NCI-H1436 treated with DMSO at 0.1 percent for 48 hours (cell line): ENCODE data around the gene ADAMTS2.
"Not testable (repeated sequence)": the region's sequence is repeated elsewhere in the genome, so short reads cannot be mapped to it uniquely, and the experiment has no call there.

Experiments used
- DNase-seq: peaks from one replicate; lab custom pipeline; 2025; lab: John Stamatoyannopoulos, UW

Gene ADAMTS2

DNA sequence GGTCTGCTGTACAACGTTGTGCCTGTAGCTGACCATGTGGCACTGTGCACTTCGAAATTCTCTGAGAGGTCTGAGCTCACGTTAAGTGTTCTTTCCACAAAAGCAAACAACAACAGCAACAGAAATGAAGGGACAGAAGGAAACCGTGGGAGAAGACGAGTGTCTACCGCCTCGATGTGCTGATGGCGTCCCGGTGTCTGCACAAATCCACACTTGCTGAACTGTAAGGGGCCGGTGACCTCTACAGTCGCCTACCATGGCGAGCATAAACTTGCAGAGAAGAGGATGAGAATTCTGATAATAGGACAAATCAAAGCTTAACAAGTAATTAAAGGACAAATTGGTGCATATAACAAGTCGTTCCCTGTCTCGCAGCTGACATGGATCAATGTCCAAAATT, 114.0 kb downstream of the ADAMTS2 start:
- no peak for DNase-seq

GRCh38 chr5:179230061-179230461, 115.2 kb downstream of the ADAMTS2 start:
- no peak for DNase-seq

- no peak for DNase-seq
Measured at GRCh38 chr5:179229331-179229831, 115.9 kb downstream of the ADAMTS2 start.

DNA sequence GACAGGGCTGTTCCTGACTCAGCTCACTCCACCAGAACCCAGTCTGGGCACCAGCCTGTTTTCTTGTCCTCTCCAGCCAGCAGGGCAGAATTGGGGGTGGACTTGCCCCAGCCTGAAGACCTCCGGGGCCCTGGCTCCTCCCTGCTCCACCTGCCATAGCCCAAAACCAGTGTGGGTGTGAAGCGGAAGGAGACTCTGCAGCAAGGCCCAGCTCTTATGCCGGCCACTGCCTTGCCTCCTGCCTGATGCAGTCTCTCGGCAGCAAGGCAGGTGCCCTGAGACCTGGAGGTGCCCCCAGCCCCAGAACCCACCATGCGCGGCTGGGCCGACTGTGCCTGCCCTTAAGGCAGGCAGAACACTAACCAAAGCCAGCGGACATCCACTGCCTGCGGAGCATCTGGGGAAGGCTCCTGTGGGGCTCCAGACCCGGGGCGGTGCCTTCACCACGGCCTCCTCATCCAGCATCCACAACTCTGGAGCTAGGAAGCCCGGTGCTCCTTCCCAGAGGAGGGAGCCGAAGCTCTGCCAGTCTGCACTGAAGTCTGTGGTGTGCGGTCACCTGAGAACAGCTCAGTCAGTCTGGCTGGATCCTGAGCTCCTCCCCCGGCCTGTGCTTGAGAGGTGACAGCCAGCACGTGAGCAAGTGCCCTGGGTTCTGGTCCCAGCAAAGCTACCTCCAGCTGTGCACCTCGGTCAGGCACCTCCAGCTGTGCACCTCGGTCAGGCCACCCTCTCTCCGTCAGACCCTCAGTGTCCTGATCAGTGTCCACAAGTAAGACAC, 116.7 kb downstream of the ADAMTS2 start:
- DNase-seq: no peak

GRCh38 chr5:179227580-179228311, 117.5 kb downstream of the ADAMTS2 start:
- no peak for DNase-seq

DNA sequence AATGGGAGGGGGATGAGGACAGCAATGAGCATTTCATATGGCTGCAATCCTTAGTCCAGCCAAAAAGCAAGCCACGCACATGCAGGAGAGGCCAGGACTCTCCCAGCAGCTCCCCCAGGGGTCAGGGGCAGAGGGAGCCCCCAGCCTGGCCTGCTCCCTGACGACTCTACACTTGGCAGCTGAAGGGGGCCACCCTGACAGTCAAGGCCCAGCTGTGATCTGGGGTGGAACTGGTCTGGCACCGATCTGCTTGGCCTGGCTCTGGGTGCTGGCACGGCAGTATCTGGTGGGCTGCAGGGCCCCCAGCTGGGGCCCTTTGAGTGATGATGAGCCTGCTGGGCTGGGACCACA, 118.1 kb downstream of the ADAMTS2 start:
- DNase-seq: no peak

DNA sequence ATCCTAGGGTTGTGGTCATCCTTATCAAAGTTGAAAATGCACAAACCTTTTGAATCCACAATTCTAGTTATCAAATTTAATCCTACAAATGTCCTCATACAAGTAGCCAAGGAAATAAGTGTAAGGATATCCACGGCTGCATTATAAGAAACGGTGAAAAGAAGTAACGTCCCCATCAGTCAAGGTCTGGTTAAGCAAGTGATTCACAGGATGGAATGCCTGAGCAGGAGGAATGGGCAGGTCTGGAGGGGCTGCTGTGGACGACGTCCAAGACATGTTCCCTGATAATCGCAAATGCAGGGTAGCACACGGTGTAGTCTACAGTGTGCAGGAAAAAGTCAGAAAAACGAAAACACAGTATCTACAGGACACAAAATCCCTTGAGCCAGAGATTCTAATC, 118.6 kb downstream of the ADAMTS2 start:
- no peak for DNase-seq

GRCh38 chr5:179225387-179225786, 119.9 kb downstream of the ADAMTS2 start:
- no peak for DNase-seq

DNA sequence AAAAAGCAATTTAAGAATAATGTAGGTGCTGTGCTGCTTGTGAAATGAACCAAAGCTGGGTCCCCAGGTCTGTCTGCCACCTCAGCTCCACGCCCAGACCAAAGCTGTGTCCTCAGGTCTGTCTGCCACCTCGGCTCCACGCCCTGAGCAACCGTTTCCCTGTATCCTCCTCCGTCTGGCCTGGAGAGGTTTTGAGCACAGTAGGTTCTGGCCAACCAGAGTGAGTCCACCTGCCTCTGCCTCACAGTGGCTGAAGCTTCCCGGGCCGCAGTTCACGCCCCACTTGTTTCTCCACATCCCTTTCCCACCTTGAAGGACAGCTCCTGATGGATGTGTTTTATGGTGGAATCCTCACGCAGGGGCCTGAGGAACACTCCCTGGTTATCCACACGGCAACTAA, 120.5 kb downstream of the ADAMTS2 start:
- DNase-seq: no peak

DNA sequence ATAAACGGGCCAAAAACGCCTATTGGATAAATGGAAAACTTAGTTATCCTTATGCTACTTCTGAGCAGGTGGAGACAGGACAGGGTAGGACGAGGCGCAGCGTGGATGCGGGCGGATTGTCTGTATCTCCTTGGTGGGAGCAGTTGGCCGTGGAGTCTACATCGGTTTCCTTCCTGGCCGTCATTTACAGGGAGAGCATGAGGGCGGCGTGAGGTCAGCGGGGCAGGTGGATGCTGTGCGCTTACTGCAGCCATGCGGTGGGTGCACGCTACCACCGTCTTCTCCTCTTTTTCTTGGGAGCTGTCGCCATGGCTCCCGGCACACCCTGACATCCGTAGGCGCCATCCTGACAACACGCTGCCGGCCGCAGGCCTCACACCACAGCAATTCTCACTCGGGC, 121.3 kb downstream of the ADAMTS2 start:
- no peak for DNase-seq

DNA sequence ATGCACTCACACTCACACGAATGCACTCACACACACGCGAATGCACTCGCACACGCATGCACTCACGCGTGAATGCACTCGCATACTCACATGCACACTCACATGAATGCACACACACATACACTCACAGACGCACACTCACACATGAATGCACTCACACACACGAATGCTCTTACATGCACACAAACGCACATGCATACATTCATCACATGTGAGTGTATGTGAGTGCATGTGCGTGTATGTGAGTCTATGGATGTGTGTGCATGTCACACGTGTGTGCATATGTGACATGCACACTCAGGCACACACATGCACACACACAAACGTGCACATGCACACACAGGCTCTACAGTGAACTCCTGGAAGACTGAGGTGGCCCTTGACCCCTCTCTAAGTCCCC, 121.7 kb downstream of the ADAMTS2 start:
- DNase-seq: no peak

GRCh38 chr5:179222246-179223017, 122.8 kb downstream of the ADAMTS2 start:
- DNase-seq: no peak

- no peak for DNase-seq
Measured at GRCh38 chr5:179221877-179222220, 123.4 kb downstream of the ADAMTS2 start.

DNA sequence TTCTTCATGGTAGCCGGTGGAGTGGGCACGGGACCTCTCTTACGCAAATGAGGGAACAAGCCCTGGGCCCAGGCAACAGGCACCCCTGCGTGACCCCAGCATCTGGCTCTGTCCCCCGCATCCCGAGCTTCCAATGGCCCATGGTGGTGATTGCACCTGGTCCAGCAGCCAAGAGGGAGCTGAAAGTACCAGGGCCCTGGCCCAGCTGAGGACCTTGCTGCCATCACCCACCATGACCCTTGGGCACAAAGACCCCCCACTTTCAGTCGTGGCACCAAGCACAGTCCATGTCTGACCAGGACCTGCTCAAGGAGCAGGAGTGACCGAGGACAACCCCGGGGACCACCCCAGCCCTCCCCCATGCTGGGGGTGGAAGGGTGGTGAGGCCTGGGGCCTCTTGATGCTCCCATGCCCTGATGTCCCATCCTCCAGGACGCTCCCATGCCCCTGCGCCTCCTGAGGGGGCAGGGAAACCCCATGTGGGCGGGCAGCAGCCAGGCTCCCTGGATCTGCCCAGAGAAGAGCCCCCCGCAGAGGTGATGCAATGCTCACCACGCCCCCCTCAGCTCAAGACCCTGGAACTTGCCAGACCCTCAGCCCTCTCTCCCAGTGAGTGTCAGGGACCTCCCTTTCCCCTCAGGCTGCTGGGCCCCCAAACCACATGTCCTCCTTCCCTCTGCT, 123.9 kb downstream of the ADAMTS2 start:
- no peak for DNase-seq

GRCh38 chr5:179220716-179221115, 124.5 kb downstream of the ADAMTS2 start:
- no peak for DNase-seq

- DNase-seq: no peak
Measured at GRCh38 chr5:179219661-179220620, 125.3 kb downstream of the ADAMTS2 start.

DNA sequence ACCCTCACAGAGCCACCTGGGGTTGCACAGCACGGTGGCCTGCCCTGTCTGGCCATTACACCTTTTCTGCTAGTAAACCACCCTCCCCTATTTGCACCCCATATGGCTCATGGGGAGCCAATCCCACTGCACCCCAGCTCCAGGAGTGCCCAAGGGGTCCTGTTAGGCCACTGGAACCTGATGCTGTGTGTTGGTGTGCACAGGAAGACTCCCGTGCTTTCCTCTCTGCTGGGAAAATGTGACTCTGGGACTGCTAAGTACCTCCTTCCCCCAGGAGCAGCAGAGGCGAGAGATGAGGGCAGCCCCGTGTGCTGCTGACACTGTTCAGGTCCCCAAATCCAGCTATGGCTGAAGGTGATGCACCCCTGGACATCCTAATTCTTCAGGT, 126.3 kb downstream of the ADAMTS2 start:
- DNase-seq: no peak

- no peak for DNase-seq
Measured at GRCh38 chr5:179217956-179218942, 127.0 kb downstream of the ADAMTS2 start.

DNA sequence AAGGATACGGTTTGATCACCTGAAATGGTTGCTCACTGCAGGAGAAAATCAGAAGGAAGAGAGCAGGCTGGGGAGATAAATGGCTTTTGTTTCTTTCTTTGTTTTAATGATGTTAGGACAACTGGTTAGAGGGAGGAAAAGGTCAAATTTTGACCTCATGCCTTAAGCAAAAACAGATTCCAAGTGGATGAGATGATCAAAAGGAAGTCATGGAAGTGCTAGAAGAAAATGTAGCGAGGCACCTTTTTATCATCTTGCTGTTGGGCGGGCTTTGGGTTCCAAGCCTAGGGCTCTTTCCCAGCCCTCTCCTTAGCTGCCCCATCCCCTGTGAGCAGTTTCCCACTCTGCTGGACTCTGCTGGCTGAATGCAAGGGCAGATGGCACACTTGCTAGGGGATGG, 127.9 kb downstream of the ADAMTS2 start:
- DNase-seq: no peak

- not testable (repeated sequence) for DNase-seq
Measured at GRCh38 chr5:179216381-179216780, 128.9 kb downstream of the ADAMTS2 start.
